OCI-M1 (cell line): ENCODE measurements around the gene FTH1.
A peak's percentile ranks its signal among the peaks of the same experiment; 100 is the strongest.
"Not testable (repeated sequence)": the region's sequence is repeated elsewhere in the genome, so short reads cannot be mapped to it uniquely, and the experiment has no call there.

ENCODE experiments used
- DNase-seq: peaks from one replicate; lab custom pipeline; 2025; lab: John Stamatoyannopoulos, UW

The FTH1 gene

GRCh38 chr11:61967116-61967923, at the start of gene FTH1:
FTH1 (minus strand) TSS chr11:61967634; CDS start chr11:61967425, 209 bp downstream.
- peak; percentile 96 for DNase-seq

DNA sequence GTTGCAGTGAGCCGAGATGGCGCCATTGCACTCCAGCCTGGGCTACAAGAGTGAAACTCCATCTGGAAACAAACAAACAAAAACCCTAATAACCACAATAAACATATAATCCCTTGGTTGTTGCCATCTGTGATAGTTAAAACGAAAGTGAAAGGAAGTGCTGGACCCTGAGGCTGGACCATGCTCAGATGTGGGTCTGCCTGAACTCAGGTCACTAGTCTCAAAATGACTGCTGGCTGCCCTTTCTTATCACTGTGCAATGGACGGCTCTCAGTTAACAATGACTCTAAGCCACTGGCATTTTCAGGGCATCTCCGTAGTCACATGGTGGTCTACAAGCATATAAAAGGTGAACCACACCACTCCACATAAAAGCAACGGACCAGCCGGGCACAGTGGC, 48.2 kb upstream of the FTH1 start:
- peak; percentile 76 for DNase-seq

- no peak for DNase-seq
Measured at GRCh38 chr11:62013537-62014476, 46.4 kb upstream of the FTH1 start.

DNA sequence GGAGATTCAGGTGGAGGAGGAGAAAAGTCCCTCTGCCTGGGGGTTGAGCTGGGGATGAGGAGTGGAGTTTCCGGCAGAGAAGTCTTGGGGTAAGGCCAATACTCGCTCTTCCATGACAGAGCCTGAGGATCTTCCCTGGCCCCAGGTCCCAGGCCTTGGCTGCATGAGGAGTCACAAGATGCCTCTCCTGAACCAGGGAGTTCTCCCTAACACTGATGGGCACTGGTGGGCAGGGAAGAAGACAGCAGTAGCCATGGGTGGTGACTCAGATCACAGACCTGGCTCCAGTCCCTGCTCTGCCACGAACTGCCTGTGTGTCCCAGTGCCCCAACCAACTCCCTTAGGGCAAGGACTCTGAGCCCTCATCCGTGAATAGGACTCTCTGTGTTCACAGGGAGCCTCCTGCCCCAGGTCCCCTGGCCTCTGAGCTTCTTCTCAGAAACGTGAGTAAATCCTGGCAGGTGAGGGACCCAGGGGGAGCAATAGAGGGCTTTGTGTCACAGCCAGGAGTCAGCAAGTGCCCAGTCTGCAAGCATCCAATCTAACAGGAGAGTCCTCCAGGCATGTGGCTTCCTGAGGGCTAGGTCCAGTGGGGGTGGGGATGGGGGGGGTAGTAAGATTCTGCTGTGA, 45.5 kb upstream of the FTH1 start:
- no peak for DNase-seq

GRCh38 chr11:62012451-62012831, 45.0 kb upstream of the FTH1 start:
- no peak for DNase-seq

- DNase-seq, result no peak
Measured at GRCh38 chr11:62011881-62012280, 44.4 kb upstream of the FTH1 start.

GRCh38 chr11:62010935-62011528, 43.6 kb upstream of the FTH1 start:
- no peak for DNase-seq

DNA sequence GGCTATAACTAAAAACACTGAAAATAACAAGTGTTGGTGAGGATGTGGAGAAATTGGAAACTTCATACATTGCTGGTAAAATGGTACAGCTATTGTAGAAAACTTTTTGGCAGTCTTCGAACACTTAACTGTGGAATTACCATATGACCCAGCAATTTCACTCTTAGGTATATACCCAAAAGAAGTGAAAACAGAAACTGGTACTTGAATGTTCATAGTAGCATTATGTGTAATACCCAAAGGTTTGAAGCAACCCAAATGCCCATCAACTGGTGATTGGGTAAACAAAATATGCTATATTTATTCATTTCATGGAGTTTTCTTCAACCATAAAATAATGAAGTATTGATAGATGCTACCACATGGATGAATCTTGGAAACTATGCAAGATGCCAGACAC, 40.8 kb upstream of the FTH1 start:
- no peak for DNase-seq

GRCh38 chr11:62004473-62004872, 37.0 kb upstream of the FTH1 start:
- no peak for DNase-seq

DNA sequence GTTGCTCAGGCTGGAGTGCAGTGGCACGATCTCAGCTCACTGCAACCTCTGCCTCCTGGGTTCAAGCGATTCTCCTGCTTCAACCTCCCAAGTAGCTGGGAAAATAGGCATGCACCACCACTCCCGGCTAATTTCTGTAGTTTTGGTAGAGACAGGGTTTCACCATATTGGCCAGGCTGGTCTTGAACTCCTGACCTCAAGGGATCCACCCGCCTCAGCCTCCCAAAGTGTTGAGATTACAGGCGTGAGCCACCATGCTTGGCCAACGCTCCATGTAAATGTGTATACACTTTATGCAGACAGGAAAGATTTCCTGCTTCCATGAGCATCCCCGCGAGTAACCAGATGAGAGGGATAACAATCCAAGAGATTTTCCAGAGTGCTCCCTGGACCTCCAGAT, 34.8 kb upstream of the FTH1 start:
- DNase-seq, result not testable (repeated sequence)

GRCh38 chr11:62001450-62002191, 34.2 kb upstream of the FTH1 start:
- DNase-seq, result no peak

DNA sequence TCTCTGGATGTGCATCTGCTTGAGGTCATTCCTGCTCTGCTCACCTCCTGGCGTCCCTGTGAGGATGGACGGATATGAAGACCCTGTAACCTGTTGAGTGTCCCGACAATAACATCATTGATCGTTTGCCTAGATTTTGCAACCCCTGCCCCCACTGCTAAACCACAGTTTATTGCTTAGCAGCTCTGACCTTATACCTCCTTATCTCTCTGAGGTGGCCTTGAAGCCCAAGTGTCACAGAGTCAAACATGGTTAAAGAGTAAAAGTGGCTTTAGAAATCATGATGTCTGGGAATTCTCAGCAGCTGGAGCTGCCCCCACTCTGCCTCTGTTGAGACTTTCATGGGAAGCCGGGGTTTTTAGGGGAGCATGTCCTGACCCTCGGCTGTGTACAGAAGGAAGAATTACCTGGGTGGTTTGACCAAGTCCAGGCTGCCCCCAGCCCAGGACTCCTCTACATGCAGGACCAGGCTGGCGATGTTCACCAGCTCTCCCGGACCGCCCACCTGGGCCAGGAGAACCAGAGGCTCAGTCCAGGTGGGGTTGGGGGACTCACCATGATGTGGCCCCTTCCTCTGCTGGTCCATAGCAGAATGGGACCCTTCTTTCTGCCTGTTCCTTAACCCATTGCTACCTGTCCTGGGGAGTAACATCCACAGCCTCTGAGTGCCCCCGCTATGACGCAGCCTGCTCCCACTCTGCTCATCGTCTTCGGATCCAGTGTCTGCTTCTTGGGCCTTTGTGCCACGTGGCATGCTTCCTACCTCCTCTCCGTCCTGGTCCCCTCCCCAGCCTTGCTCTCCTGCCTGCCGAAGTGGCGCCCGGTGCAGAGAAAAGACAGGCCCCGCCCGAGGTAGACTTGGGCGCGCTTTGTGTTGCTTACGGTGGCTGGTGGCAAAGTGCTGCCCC, 33.4 kb upstream of the FTH1 start:
- DNase-seq, result no peak

GRCh38 chr11:61999141-61999975, 31.9 kb upstream of the FTH1 start:
- DNase-seq, result no peak

GRCh38 chr11:61996933-61997332, 29.5 kb upstream of the FTH1 start:
- no peak for DNase-seq

DNA sequence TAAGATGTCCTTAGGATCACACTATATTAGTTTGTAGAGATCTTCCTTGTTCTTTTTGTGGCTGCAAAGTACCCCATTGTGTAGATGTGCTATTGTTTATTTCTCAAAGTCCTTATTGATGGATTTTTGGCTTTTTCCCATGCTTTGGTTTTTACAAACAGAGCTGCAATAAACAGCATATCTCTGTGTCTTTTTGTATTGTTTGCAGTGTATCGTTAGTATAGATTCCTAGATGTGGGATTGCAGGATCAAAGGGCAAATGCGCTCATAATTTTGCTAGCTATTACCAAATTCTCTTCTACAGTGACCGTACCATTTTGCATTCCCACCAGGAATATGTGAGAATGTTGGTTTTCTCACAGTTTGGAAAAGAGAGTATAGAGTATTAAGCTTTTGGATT, 27.5 kb upstream of the FTH1 start:
- DNase-seq, result no peak

DNA sequence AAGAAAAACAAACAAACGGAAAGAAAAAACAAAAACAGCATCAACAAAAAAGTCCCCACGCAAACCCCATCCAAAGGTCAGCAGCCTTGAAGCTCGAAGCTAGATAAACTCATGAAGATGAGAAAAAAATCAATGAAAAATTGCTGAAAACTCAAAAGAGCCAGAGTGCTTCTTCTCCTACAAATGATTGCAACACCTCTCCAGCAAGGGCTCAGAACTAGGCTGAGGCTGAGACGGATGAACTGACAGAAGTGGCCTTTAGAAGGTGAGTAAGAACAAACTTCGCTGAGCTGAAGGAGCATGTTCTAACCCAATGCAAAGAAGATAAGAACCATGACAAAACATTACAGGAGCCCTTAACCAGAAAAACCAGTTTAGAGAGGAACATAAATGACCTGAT, 18.4 kb upstream of the FTH1 start:
- no peak for DNase-seq

GRCh38 chr11:61983419-61983818, 16.0 kb upstream of the FTH1 start:
- DNase-seq, result no peak

DNA sequence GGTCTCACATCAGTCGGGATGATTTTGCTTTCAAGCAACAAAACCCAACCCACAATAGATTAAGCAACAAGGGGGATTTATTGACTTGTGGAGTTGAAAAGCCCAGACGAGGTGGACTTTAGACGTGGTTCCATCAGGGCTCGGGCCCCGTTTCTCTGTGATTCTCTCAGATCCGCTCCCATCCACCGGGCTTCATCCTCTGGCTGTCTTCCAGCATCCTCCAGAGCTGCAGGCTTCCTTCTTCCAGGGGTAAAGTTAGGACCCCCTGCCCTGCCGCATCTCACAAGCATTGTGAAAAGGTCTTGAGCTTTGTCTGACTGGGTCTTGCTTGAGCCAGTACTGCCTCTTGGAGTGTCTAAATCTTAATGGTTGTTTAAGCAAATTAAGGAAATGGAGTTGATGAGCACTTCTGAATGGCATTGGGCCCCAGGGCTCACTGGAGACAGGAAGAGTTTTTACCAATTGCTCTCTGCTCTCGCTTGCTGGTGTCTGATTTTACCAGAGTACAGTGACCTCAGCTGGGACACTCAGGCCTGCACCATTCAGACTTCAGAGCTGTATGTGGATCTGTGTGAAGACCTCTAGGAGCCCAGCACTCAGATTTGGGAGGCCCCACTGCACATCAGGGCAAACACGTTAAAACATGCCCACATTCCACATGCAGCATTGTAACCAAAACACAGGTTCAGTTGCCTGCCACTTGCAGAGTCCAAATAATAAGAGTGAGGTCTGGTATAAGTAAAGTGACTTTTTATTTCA, 13.5 kb upstream of the FTH1 start:
- no peak for DNase-seq
